ENCODE measurements around the gene HIC2. TPM values are rescaled to one million over a fixed set of nuclear protein-coding genes. Genes with fewer than 3 reads are reported as not detected.
A peak's percentile ranks its signal among the peaks of the same experiment; 100 is the strongest.

The HIC2 gene
- total and polyA plus RNA-seq, 2 of the 13 experiments (the other 11 are each of a cell fraction or from before 2014, with no cell fraction given) = 5.0 to 13.7 TPM

DNA sequence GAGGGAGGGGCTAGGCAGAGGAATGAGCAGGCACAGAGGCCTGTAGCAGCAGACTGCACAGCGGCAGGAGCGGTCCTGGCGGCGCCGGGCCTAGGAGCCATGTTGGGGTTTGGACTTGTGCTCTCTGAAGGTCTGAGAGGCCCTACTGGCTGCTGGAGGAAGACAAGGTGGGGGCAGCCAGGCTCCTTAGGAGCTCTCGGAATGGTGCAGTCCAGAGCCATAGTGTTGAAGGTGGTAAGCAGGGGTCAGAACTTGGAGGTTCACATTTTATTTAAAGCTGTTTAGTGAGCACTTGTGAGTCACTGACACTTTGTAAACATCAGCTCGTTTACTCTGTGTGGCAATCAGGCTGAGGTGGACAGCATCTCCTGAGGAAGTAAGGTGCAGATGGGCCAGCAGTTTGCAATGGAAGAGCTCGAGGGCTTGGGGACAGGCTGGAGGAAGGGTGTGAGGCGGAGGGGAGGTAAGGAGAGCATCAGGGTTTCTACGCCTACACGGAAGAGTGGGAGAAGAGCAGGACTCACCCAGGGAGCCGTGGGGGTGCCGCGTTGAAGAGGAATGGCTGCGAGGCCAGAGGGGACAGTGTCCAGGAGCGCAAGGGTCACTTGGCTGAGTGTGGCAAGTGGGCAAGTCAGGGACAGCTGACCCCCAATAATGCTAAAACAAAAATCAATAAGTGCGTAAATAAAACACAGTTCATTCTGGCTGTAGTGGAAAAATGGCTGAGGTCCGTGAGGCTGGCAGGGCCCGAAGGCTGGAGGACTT is 40.0 kb downstream of the HIC2 start (continued):
- TF ChIP-seq, protein P1, sequence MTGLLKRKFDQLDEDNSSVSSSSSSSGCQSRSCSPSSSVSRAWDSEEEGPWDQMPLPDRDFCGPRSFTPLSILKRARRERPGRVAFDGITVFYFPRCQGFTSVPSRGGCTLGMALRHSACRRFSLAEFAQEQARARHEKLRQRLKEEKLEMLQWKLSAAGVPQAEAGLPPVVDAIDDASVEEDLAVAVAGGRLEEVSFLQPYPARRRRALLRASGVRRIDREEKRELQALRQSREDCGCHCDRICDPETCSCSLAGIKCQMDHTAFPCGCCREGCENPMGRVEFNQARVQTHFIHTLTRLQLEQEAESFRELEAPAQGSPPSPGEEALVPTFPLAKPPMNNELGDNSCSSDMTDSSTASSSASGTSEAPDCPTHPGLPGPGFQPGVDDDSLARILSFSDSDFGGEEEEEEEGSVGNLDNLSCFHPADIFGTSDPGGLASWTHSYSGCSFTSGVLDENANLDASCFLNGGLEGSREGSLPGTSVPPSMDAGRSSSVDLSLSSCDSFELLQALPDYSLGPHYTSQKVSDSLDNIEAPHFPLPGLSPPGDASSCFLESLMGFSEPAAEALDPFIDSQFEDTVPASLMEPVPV (CRISPR knock-in tag; IDR thresholded peaks at IDR 0.05) = 0 out of 2 replicates have a peak, but pooled peaks have one; percentile 33
- 0 out of 2 replicates have a peak, but pooled peaks have one; percentile 18 for TF ChIP-seq KMT2A (CRISPR knock-in tag; IDR thresholded peaks at IDR 0.05)
- no peak for TF ChIP-seq NFE2L2 (IDR thresholded peaks at IDR 0.05; ENCODE audit: low read length)
- TF ChIP-seq XRCC5 (optimal IDR thresholded peaks at IDR 0.05; ENCODE audit: low read length) = peak; percentile 14
- TF ChIP-seq TEAD3 (CRISPR knock-in tag; optimal IDR thresholded peaks at IDR 0.05; ENCODE audit: borderline replicate concordance) = no peak
- TF ChIP-seq, protein P2, sequence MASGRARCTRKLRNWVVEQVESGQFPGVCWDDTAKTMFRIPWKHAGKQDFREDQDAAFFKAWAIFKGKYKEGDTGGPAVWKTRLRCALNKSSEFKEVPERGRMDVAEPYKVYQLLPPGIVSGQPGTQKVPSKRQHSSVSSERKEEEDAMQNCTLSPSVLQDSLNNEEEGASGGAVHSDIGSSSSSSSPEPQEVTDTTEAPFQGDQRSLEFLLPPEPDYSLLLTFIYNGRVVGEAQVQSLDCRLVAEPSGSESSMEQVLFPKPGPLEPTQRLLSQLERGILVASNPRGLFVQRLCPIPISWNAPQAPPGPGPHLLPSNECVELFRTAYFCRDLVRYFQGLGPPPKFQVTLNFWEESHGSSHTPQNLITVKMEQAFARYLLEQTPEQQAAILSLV (CRISPR knock-in tag; IDR thresholded peaks at IDR 0.05; ENCODE audit: borderline replicate concordance) = no peak
- TF ChIP-seq CREM (IDR thresholded peaks at IDR 0.05) = peak; percentile 69; the same call in 1 of the 2 replicates
- TF ChIP-seq CREM (CRISPR knock-in tag; IDR thresholded peaks at IDR 0.05) = no peak
- peak in 1 of 2 experiments; percentile 54; a peak in 1 of 4 replicates for TF ChIP-seq EP300 (IDR thresholded peaks at IDR 0.05; ENCODE audit: low read depth in 2 of 2, low read length in 2 of 2)
- TF ChIP-seq EP300 (CRISPR knock-in tag; IDR thresholded peaks at IDR 0.05; ENCODE audit: borderline replicate concordance) = no peak; the same call in 1 of the 2 replicates
- no peak for TF ChIP-seq ZNF251 (CRISPR knock-in tag; IDR thresholded peaks at IDR 0.05)
- TF ChIP-seq ZNF747 (CRISPR knock-in tag; IDR thresholded peaks at IDR 0.05; ENCODE audit: borderline replicate concordance) = no peak; the same call in 1 of the 2 replicates
- TF ChIP-seq FOXA1 (IDR thresholded peaks at IDR 0.05) = peak; percentile 71
- peak; percentile 97 for TF ChIP-seq FOXA1 (CRISPR knock-in tag; IDR thresholded peaks at IDR 0.05)
- TF ChIP-seq MXD4 (CRISPR knock-in tag; IDR thresholded peaks at IDR 0.05) = 0 out of 2 replicates have a peak, but pooled peaks have one; percentile 18
- TF ChIP-seq, protein P3, sequence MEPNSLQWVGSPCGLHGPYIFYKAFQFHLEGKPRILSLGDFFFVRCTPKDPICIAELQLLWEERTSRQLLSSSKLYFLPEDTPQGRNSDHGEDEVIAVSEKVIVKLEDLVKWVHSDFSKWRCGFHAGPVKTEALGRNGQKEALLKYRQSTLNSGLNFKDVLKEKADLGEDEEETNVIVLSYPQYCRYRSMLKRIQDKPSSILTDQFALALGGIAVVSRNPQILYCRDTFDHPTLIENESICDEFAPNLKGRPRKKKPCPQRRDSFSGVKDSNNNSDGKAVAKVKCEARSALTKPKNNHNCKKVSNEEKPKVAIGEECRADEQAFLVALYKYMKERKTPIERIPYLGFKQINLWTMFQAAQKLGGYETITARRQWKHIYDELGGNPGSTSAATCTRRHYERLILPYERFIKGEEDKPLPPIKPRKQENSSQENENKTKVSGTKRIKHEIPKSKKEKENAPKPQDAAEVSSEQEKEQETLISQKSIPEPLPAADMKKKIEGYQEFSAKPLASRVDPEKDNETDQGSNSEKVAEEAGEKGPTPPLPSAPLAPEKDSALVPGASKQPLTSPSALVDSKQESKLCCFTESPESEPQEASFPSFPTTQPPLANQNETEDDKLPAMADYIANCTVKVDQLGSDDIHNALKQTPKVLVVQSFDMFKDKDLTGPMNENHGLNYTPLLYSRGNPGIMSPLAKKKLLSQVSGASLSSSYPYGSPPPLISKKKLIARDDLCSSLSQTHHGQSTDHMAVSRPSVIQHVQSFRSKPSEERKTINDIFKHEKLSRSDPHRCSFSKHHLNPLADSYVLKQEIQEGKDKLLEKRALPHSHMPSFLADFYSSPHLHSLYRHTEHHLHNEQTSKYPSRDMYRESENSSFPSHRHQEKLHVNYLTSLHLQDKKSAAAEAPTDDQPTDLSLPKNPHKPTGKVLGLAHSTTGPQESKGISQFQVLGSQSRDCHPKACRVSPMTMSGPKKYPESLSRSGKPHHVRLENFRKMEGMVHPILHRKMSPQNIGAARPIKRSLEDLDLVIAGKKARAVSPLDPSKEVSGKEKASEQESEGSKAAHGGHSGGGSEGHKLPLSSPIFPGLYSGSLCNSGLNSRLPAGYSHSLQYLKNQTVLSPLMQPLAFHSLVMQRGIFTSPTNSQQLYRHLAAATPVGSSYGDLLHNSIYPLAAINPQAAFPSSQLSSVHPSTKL (CRISPR knock-in tag; IDR thresholded peaks at IDR 0.05) = peak; percentile 85
- peak; percentile 54 for TF ChIP-seq SOX5 (CRISPR knock-in tag; IDR thresholded peaks at IDR 0.05; ENCODE audit: borderline replicate concordance)
- no peak for TF ChIP-seq EZH2 (conservative IDR thresholded peaks at IDR 0.05; ENCODE audit: low read depth, low read length)
- TF ChIP-seq, protein P4, sequence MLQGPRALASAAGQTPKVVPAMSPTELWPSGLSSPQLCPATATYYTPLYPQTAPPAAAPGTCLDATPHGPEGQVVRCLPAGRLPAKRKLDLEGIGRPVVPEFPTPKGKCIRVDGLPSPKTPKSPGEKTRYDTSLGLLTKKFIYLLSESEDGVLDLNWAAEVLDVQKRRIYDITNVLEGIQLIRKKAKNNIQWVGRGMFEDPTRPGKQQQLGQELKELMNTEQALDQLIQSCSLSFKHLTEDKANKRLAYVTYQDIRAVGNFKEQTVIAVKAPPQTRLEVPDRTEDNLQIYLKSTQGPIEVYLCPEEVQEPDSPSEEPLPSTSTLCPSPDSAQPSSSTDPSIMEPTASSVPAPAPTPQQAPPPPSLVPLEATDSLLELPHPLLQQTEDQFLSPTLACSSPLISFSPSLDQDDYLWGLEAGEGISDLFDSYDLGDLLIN (CRISPR knock-in tag; IDR thresholded peaks at IDR 0.05; ENCODE audit: borderline replicate concordance) = 0 out of 2 replicates have a peak, but pooled peaks have one; percentile 25
- peak; percentile 90 for TF ChIP-seq FOXP4 (CRISPR knock-in tag; IDR thresholded peaks at IDR 0.05)

Measured in HepG2 (cell line).